TTC549 (cell line): ENCODE results near the gene AKAP6.

ENCODE experiments used
- FAIRE-seq: peaks from 2 replicates; lab custom pipeline; 2012; peaks lifted over from hg19 to GRCh38; lab: Jason Lieb, UNC

AKAP6 gene

GRCh38 chr14:32588448-32589320, 259.6 kb downstream of the AKAP6 start:
- FAIRE-seq, result peak; percentile 89

- no peak for FAIRE-seq
These were observed 261.1 kb downstream of the AKAP6 start for GRCh38 chr14:32590157-32590556.

- no peak for FAIRE-seq
These were observed 264.3 kb downstream of the AKAP6 start for GRCh38 chr14:32593290-32593942.

- FAIRE-seq, result no peak
These were observed 265.7 kb downstream of the AKAP6 start for GRCh38 chr14:32594766-32595165.

GRCh38 chr14:32595497-32595896, 266.4 kb downstream of the AKAP6 start:
- no peak for FAIRE-seq

- FAIRE-seq, result no peak
These were observed 267.3 kb downstream of the AKAP6 start for GRCh38 chr14:32596390-32596789.

GRCh38 chr14:32597771-32598170, 268.7 kb downstream of the AKAP6 start:
- FAIRE-seq, result no peak

GRCh38 chr14:32601069-32601468, 272.0 kb downstream of the AKAP6 start:
- no peak for FAIRE-seq

- no peak for FAIRE-seq
These were observed 272.8 kb downstream of the AKAP6 start for GRCh38 chr14:32601906-32602305.

GRCh38 chr14:32602699-32603098, 273.6 kb downstream of the AKAP6 start:
- FAIRE-seq, result no peak

GRCh38 chr14:32603992-32604565, 275.0 kb downstream of the AKAP6 start:
- FAIRE-seq, result no peak

GRCh38 chr14:32606301-32606700, 277.2 kb downstream of the AKAP6 start:
- no peak for FAIRE-seq

GRCh38 chr14:32607399-32607798, 278.3 kb downstream of the AKAP6 start:
- no peak for FAIRE-seq

GRCh38 chr14:32608857-32609256, 279.8 kb downstream of the AKAP6 start:
- no peak for FAIRE-seq

GRCh38 chr14:32609388-32609787, 280.3 kb downstream of the AKAP6 start:
- no peak for FAIRE-seq

GRCh38 chr14:32611752-32612151, 282.7 kb downstream of the AKAP6 start:
- FAIRE-seq, result no peak

- FAIRE-seq, result no peak
These were observed 289.9 kb downstream of the AKAP6 start for GRCh38 chr14:32618991-32619390.

- no peak for FAIRE-seq
These were observed 291.2 kb downstream of the AKAP6 start for GRCh38 chr14:32620303-32620702.

GRCh38 chr14:32620724-32621123, 291.6 kb downstream of the AKAP6 start:
- FAIRE-seq, result no peak

GRCh38 chr14:32621585-32621984, 292.5 kb downstream of the AKAP6 start:
- FAIRE-seq, result no peak

- no peak for FAIRE-seq
These were observed 293.6 kb downstream of the AKAP6 start for GRCh38 chr14:32622742-32623141.

GRCh38 chr14:32623300-32624093, 294.4 kb downstream of the AKAP6 start:
- no peak for FAIRE-seq

- no peak for FAIRE-seq
These were observed 296.1 kb downstream of the AKAP6 start for GRCh38 chr14:32625211-32625610.
